Tongue (tissue), 2 donors: ENCODE measurements around the gene GPHN. TPM values are rescaled to one million over a fixed set of nuclear protein-coding genes. Genes with fewer than 3 reads are reported as not detected.
"Not testable (repeated sequence)": the region's sequence is repeated elsewhere in the genome, so short reads cannot be mapped to it uniquely, and the experiment has no call there.

Experiments
- DNase-seq: peaks from one replicate; pipeline ENCODE4 v3.0.0-alpha.2; 2015
- total RNA-seq: library from RNA; depleted of rRNA; stranded (reverse); fragments of >200 nt; gene quantifications from one replicate; pipeline ENCODE4 v1.2.3, GENCODE V29; 2014

The GPHN gene
- total RNA-seq, 1 donor from 2014 or later: 26.7 TPM

- DNase-seq: not testable (repeated sequence)
Observed at GRCh38 chr14:66502836-66503235, 5.1 kb upstream of the GPHN start.

GRCh38 chr14:66503532-66503931 lies 4.4 kb upstream of the GPHN start:
- peak; percentile 12 for DNase-seq

- DNase-seq: no peak
Observed at GRCh38 chr14:66507181-66507721, 696 bp upstream of the GPHN start.

- DNase-seq: no peak
Observed at GRCh38 chr14:66508547-66508845, 549 bp downstream of the GPHN start.

- DNase-seq: peak; percentile 47
Observed at GRCh38 chr14:66508846-66509621, 1.1 kb downstream of the GPHN start.

GRCh38 chr14:66509874-66510273 lies 1.9 kb downstream of the GPHN start:
- DNase-seq: peak; percentile 25

GRCh38 chr14:66511849-66512248 lies 3.9 kb downstream of the GPHN start:
- no peak for DNase-seq

GRCh38 chr14:66514213-66514612 lies 6.3 kb downstream of the GPHN start:
- DNase-seq: no peak

- no peak for DNase-seq
Observed at GRCh38 chr14:66530526-66530925, 22.6 kb downstream of the GPHN start.

- no peak for DNase-seq
Observed at GRCh38 chr14:66539034-66539433, 31.1 kb downstream of the GPHN start.

- no peak for DNase-seq
Observed at GRCh38 chr14:66540038-66540437, 32.1 kb downstream of the GPHN start.

GRCh38 chr14:66541627-66542026 lies 33.7 kb downstream of the GPHN start:
- DNase-seq: no peak

- DNase-seq: no peak
Observed at GRCh38 chr14:66543996-66544395, 36.0 kb downstream of the GPHN start.

- DNase-seq: not testable (repeated sequence)
Observed at GRCh38 chr14:66545191-66545590, 37.2 kb downstream of the GPHN start.

- DNase-seq: not testable (repeated sequence)
Observed at GRCh38 chr14:66545751-66546150, 37.8 kb downstream of the GPHN start.

- DNase-seq: no peak
Observed at GRCh38 chr14:66563731-66564130, 55.8 kb downstream of the GPHN start.

GRCh38 chr14:66568220-66568619 lies 60.3 kb downstream of the GPHN start:
- DNase-seq: no peak

GRCh38 chr14:66572826-66573225 lies 64.9 kb downstream of the GPHN start:
- DNase-seq: no peak

- DNase-seq: no peak
Observed at GRCh38 chr14:66575014-66575413, 67.1 kb downstream of the GPHN start.

GRCh38 chr14:66575939-66576338 lies 68.0 kb downstream of the GPHN start:
- DNase-seq: no peak

GRCh38 chr14:66587753-66588152 lies 79.8 kb downstream of the GPHN start:
- not testable (repeated sequence) for DNase-seq

- no peak for DNase-seq
Observed at GRCh38 chr14:66595394-66595793, 87.4 kb downstream of the GPHN start.

- DNase-seq: no peak
Observed at GRCh38 chr14:66596241-66596985, 88.5 kb downstream of the GPHN start.

GRCh38 chr14:66600416-66600815 lies 92.5 kb downstream of the GPHN start:
- no peak for DNase-seq
